ENCODE measurements around the gene RFPL3. TPM values are rescaled to one million over a fixed set of nuclear protein-coding genes. Genes with fewer than 3 reads are reported as not detected.

Gene RFPL3
- total RNA-seq, 2 experiments from 2014 or later, result not detected

DNA sequence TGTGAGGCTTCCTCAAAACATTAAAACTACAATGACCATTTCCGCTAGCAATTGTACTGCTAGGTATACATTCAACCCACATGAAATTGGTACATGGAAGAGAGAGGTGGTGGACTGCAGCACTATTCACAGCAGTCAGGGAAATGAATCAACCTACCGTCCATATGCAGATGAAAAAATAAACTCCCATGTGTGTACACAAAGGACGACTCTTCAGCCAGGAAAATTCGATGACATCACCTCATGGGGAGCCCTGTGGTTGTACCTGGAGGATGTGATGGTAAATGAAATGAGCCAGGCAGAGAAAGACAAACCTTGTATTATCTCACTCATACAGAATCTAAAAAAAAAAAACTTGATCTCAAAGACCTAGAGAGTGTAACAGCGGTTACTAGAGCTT, 23.3 kb downstream of the RFPL3 start:
- no peaks in the 10 kb centered on the region for H3K36me3 Mint-ChIP-seq (ENCODE audit: low read depth)
- ChIA-PET POLR2A (no interaction called here), CTCF (no interaction called here)
- H3K4me1 Mint-ChIP-seq, result no peaks in the 10 kb centered on the region
- H3K9me3 Mint-ChIP-seq, result no peaks in the 10 kb centered on the region
- H3K27ac Mint-ChIP-seq, result no peak overlapping the region
- H3K4me3 Mint-ChIP-seq, result no peak overlapping the region
- no peaks in the 10 kb centered on the region for H3K27me3 Mint-ChIP-seq
- DNase-seq, result no peak

DNA sequence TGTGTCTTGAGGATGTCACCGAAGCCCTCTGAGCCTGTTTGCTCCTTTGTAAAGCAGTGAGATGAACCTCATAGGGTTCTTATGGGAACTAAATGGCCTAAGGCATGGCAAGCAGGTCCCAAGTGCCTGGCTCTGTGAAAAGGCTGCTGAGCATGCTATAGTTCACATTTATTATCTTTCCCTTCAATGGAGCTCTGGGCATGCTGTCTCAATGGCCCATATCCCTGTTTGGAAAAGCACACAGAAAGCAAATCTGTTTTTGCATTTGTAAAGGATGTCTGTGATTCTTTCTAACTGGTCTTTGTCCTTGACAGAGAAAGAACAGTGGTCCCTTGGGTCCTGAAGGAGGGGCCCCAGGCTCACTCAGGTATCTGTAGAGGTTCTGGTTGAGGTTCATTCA, 28.0 kb downstream of the RFPL3 start:
- ChIA-PET POLR2A (no interaction called here), CTCF (no interaction called here)
- peaks cover 26% of the 10 kb centered on the region for H3K36me3 Mint-ChIP-seq (ENCODE audit: low read depth)
- no peaks in the 10 kb centered on the region for H3K27me3 Mint-ChIP-seq
- no peak overlapping the region for H3K27ac Mint-ChIP-seq
- no peaks in the 10 kb centered on the region for H3K9me3 Mint-ChIP-seq
- no peak for DNase-seq
- H3K4me3 Mint-ChIP-seq, result no peak overlapping the region
- no peaks in the 10 kb centered on the region for H3K4me1 Mint-ChIP-seq

DNA sequence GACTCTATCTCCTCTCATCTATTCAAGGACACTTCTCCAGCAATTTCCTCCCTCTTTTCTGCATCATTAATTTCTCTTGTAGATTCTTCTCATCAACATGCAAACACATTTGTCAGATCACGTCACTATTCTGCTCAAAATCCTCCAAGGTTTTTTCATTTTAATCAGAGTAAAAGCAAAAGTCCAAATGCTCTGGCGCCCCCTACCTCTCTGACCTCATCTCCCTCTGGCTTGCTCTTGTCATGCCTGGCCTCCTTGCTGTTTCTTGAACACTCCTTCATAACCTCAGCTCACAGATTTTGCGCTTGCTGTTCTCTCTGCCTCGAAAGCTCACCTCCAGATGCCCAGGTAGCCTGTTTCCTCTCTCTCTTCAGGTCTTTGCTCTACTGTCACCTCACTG, 32.0 kb downstream of the RFPL3 start:
- POLR2A ChIA-PET, result interaction anchor here (0.6 kb wide), 1 partner anchor 449 kb away, joined by 3 read pairs; no protein-coding TSS in a partner anchor
- H3K36me3 Mint-ChIP-seq (ENCODE audit: low read depth), result peaks cover 52% of the 10 kb centered on the region

DNA sequence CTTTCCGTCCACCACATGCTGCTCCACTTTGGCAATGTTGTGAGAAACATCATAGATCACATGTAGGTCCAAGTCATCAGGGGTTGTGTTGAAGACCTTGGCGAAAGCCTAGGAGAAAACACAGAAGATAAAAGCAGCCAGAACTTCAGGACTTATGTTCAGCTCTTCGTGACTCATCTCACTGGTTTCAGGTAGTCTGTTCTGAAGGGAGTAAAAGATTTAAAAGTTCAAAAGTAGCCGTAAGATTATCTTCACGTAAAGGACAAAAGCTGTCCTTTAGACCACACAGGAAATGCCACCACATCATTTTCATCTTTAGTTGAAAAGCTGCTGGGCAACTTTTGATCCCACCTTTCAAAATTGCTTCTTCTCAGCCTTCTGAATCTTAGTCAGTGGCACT, 37.4 kb downstream of the RFPL3 start:
- ChIA-PET POLR2A (interaction anchor here (1.1 kb wide), 1 partner anchor 16 kb away, joined by 3 read pairs; no protein-coding TSS in a partner anchor), CTCF (no interaction called here)
- no peak overlapping the region for H3K4me3 Mint-ChIP-seq
- H3K36me3 Mint-ChIP-seq (ENCODE audit: low read depth), result peaks cover 68% of the 10 kb centered on the region
- peak overlapping the region; percentile 69 for H3K27ac Mint-ChIP-seq
- H3K27me3 Mint-ChIP-seq, result no peaks in the 10 kb centered on the region
- peaks cover 24% of the 10 kb centered on the region for H3K4me1 Mint-ChIP-seq
- no peaks in the 10 kb centered on the region for H3K9me3 Mint-ChIP-seq
- no peak for DNase-seq

More for the DNA sequence above, 32.0 kb downstream of the RFPL3 start:
- Mint-ChIP-seq H3K27me3 (no peaks in the 10 kb centered on the region), H3K9me3 (no peaks in the 10 kb centered on the region), H3K4me1 (no peaks in the 10 kb centered on the region), H3K4me3 (no peak overlapping the region), H3K27ac (peak overlapping the region; percentile 1)
- CTCF ChIA-PET, result interaction anchor here (0.8 to 2.1 kb wide), 6 partner anchors 9 to 249 kb away, joined by 3 to 15 read pairs (median 4); partner anchors contain the start of gene RTCB
- DNase-seq, result peak; percentile 26

DNA sequence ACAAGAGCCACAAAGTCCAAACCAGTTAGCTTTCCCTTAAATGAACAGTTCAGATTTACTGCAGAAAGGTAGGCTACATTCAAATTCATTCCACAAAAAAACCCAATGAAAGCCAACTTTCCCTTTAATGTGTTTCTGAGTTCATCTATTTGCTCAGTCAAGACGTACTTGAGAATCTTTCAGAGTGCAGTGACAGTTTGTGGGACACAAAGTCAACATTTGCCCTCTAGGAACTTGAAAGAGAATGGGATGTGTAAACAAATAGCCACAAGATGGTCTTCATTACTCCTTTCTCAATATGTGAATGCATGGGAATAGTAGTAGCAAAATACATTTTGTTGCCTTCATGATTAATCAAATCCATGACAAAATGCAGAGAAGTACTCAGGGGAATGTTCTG, 38.6 kb downstream of the RFPL3 start:
- CTCF ChIA-PET, result interaction anchor here (0.6 kb wide), 1 partner anchor 265 kb away, joined by 3 read pairs; no protein-coding TSS in a partner anchor
- peaks cover 24% of the 10 kb centered on the region for H3K4me1 Mint-ChIP-seq
- H3K4me3 Mint-ChIP-seq, result no peak overlapping the region

DNA sequence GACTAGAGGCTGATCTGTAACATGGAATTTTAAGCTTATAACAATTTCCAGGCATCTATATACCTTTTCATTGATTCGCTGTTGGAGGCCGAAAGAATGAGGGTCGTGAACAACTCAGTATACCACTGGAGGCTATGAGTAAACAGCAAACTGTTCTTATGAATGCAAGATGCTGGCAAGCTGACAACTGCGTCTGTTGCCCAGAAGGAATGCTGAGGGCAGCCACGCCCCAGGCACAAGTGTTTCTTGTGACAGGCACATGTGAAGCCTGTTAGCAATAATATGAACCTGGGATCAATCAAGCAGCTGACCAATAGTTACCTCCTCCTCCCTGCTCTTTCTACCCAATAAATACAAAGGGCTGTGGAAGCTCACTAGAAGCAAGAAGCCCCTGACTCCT, 39.1 kb downstream of the RFPL3 start:
- Mint-ChIP-seq H3K4me3 (no peak overlapping the region), H3K36me3 (ENCODE audit: low read depth) (peaks cover 74% of the 10 kb centered on the region), H3K27ac (no peak overlapping the region), H3K9me3 (no peaks in the 10 kb centered on the region), H3K4me1 (peaks cover 24% of the 10 kb centered on the region), H3K27me3 (no peaks in the 10 kb centered on the region)
- DNase-seq, result no peak
- ChIA-PET CTCF (no interaction called here), POLR2A (no interaction called here)

More for the DNA sequence above, 38.6 kb downstream of the RFPL3 start:
- H3K36me3 Mint-ChIP-seq (ENCODE audit: low read depth), result peaks cover 70% of the 10 kb centered on the region
- no peak overlapping the region for H3K27ac Mint-ChIP-seq
- no peaks in the 10 kb centered on the region for H3K9me3 Mint-ChIP-seq
- POLR2A ChIA-PET, result no interaction called here
- no peaks in the 10 kb centered on the region for H3K27me3 Mint-ChIP-seq
- DNase-seq, result no peak

DNA sequence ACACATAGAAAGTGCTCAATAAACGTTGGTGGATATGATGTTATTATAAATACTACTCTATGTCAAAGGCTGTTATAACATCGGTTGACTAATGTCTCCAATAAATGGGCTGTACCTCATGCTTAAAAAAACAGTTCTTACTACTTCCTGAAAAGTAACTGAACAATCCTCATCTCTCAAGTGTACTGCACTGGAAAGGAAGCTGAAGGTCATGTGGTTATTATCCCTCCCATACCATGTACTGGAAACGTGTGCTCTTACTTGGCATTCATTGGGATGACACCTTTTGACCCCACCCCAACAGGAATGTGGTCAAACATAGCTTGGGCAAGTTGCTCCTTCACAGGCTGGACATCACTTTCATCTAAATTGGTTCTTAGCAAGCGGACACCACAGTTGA, 43.8 kb downstream of the RFPL3 start:
- CTCF ChIA-PET, result interaction anchor here (0.6 to 2.1 kb wide), 3 partner anchors 10 to 507 kb away, joined by 3 to 8 read pairs (median 4); partner anchors contain the start of gene RTCB
- H3K27me3 Mint-ChIP-seq, result no peaks in the 10 kb centered on the region
- no peak for DNase-seq
- no peak overlapping the region for H3K4me3 Mint-ChIP-seq
- no peaks in the 10 kb centered on the region for H3K9me3 Mint-ChIP-seq
- no peak overlapping the region for H3K27ac Mint-ChIP-seq
- POLR2A ChIA-PET, result interaction anchor here (2.4 kb wide), 1 partner anchor 11 kb away, joined by 9 read pairs; the partner anchor contains the start of gene RTCB
- peaks cover 59% of the 10 kb centered on the region for H3K36me3 Mint-ChIP-seq (ENCODE audit: low read depth)
- H3K4me1 Mint-ChIP-seq, result peaks cover 8% of the 10 kb centered on the region

DNA sequence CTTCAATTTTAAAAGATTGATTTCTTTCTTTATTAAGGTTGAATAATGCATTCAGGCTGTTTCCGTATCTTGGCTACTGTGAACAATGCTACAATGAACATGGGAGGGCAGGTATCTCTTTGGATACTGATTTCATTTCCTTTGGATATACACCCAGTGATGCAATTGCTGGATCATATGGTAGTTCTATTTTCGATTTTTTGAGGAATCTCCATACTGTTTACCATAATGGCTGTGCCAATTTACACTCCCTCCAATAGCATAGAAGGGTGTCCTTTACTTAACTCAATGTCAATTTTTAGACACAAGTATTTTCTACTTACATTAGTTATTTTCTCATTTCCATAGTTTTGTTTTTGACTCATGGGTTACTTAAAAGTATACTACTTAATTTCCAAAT, 46.4 kb downstream of the RFPL3 start:
- Mint-ChIP-seq H3K4me1 (peaks cover 22% of the 10 kb centered on the region), H3K27me3 (no peaks in the 10 kb centered on the region), H3K4me3 (no peak overlapping the region), H3K36me3 (ENCODE audit: low read depth) (peaks cover 66% of the 10 kb centered on the region), H3K9me3 (no peaks in the 10 kb centered on the region), H3K27ac (no peak overlapping the region)
- DNase-seq, result no peak
- ChIA-PET CTCF (no interaction called here), POLR2A (interaction anchor here (1.8 kb wide), 1 partner anchor 71 kb away, joined by 4 read pairs; the partner anchor contains the start of gene FBXO7)

DNA sequence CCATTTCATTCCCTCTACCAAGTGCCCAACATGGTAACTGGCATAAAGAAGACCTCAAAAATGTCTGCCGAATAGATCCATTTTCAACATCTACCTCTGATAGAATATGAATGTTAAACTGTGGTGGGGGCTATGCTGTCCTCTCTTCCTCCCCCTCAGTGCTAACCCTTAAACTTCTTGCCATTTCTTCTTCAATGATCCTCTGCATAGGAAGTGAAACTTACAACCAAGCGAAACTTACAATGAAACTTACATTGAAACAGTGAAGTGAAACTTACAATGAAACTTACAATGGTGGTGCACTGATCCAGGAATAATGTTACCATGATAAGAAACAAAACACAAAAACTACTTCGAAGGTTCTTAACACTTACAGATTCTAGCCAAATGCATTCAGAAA, 49.6 kb downstream of the RFPL3 start:
- Mint-ChIP-seq H3K27me3 (no peaks in the 10 kb centered on the region), H3K36me3 (ENCODE audit: low read depth) (peaks cover 56% of the 10 kb centered on the region), H3K9me3 (no peaks in the 10 kb centered on the region), H3K4me1 (peaks cover 46% of the 10 kb centered on the region), H3K4me3 (no peak overlapping the region), H3K27ac (peak overlapping the region; percentile 78)
- ChIA-PET CTCF (no interaction called here), POLR2A (no interaction called here)
- no peak for DNase-seq

DNA sequence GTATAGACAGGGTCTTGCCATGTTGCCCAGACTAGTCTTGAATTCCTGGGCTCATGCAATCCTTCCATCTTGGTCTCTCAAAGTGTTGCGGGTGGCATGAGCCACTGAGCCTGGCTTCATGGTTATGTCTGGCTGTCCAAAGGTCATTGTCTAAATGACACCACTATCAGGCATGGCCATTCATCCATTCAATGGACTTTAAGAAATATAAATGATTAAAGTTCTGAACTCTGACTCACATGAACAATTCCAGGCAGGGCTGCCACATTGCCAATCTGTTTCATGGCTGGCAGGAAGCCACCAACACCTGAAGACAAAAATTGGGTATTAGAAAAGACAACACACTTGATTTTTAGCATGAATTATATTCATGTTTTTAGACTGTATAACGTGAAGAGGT, 50.3 kb downstream of the RFPL3 start:
- H3K27ac Mint-ChIP-seq, result peak overlapping the region; percentile 78
- CTCF ChIA-PET, result no interaction called here

DNA sequence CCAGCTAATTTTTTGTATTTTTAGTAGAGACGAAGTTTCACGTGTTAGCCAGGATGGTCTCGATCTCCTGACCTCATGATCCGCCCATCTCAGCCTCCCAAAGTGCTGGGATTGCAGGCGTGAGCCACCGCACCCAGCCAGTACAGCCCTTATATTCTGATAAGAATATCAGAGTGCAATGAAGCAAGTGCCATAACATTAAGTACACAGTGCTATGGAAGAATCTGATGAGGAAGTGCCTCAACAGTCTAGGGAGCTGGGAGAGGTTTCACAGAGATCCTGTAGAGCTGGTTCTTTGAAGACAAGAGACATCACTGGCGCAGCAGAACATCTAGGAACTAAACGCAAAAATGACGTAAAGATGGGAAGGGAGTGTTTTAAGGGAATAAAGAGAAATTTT, 52.3 kb downstream of the RFPL3 start:
- Mint-ChIP-seq H3K9me3 (no peaks in the 10 kb centered on the region), H3K27me3 (no peaks in the 10 kb centered on the region), H3K27ac (no peak overlapping the region), H3K4me1 (peaks cover 56% of the 10 kb centered on the region), H3K4me3 (peak overlapping the region; percentile 96), H3K36me3 (ENCODE audit: low read depth) (peaks cover 48% of the 10 kb centered on the region)
- POLR2A ChIA-PET, result interaction anchor here (1.2 to 3.8 kb wide), 3 partner anchors 9 to 65 kb away, joined by 5 to 54 read pairs (median 9); partner anchors contain the start of gene FBXO7
- DNase-seq, result no peak
- CTCF ChIA-PET, result interaction anchor here (1.3 to 1.5 kb wide), 2 partner anchors 17 to 64 kb away, joined by 3 to 7 read pairs; partner anchors contain the start of gene FBXO7

More for the DNA sequence above, 50.3 kb downstream of the RFPL3 start:
- no peak for DNase-seq
- peaks cover 56% of the 10 kb centered on the region for H3K36me3 Mint-ChIP-seq (ENCODE audit: low read depth)
- no peak overlapping the region for H3K4me3 Mint-ChIP-seq
- H3K4me1 Mint-ChIP-seq, result peaks cover 52% of the 10 kb centered on the region
- POLR2A ChIA-PET, result interaction anchor here (1.0 to 2.4 kb wide), 2 partner anchors 9 to 67 kb away, joined by 6 to 9 read pairs; partner anchors contain the start of gene FBXO7
- H3K27me3 Mint-ChIP-seq, result no peaks in the 10 kb centered on the region
- no peaks in the 10 kb centered on the region for H3K9me3 Mint-ChIP-seq

DNA sequence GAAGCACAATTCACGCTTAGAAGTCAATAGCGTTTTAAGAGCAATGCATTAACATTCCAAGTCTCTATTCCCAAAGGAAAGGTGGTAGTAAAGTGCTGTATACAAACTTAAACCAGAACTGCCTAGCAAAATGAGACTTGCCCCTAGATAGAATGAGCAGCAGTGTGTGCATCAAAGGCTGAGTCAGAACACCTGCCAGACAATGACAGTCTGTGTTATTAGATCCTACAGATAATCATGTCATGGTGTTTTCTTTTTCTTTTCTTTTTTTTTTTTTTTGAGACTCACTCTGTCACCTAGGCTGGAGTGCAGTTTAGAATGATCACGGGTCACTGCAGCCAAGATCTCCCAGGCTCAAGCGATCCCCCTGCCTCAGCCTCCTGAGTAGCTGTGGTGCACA, 52.8 kb downstream of the RFPL3 start:
- Mint-ChIP-seq H3K36me3 (ENCODE audit: low read depth) (peaks cover 45% of the 10 kb centered on the region), H3K4me3 (peak overlapping the region; percentile 96), H3K4me1 (peaks cover 56% of the 10 kb centered on the region), H3K27ac (no peak overlapping the region), H3K27me3 (no peaks in the 10 kb centered on the region), H3K9me3 (no peaks in the 10 kb centered on the region)
- no peak for DNase-seq
- POLR2A ChIA-PET, result interaction anchor here (1.2 to 3.8 kb wide), 2 partner anchors 8 to 65 kb away, joined by 5 to 54 read pairs; partner anchors contain the start of gene FBXO7
- CTCF ChIA-PET, result interaction anchor here (0.7 to 3.1 kb wide), 6 partner anchors 18 to 1120 kb away, joined by 3 to 38 read pairs (median 5); partner anchors contain the start of gene FBXO7

Measured in activated CD4-positive, alpha-beta memory T cell treated with anti-CD3 and anti-CD28 coated beads, Interleukin-2, amount 10 ng/mL, durations not matched to agents 7 days and 5 days (primary cell).